GM19372 (cell line): ENCODE measurements around the gene DPYSL5.

Experiments used
- ATAC-seq: cut with Tn5 transposase; IDR thresholded peaks from one replicate; pipeline ENCODE4 v1.9.1; 2021; ENCODE audit warnings: mild to moderate bottlenecking, low read depth, moderate library complexity; ENCODE audit not compliant: unreplicated experiment

DPYSL5 gene

DNA sequence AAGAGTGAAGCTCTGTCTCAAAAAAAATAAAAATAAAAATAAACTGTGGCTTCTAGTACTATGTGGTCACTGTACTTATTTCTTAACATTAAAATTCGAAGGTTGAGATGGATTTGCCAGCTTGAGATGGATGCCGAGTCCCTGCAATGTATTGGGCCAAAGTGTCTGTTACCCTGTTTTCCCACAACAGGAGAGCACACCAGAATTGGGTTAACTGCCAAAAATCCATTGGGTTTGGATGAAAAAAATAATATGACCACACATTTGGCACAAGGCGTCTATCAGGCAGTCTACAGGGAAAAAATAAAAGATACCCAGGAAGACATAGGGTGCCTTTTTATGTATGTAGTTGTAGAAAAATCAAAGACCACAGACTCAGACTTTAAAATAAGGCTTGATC lies 103.3 kb downstream of the DPYSL5 start:
- ATAC-seq, result no peak

DNA sequence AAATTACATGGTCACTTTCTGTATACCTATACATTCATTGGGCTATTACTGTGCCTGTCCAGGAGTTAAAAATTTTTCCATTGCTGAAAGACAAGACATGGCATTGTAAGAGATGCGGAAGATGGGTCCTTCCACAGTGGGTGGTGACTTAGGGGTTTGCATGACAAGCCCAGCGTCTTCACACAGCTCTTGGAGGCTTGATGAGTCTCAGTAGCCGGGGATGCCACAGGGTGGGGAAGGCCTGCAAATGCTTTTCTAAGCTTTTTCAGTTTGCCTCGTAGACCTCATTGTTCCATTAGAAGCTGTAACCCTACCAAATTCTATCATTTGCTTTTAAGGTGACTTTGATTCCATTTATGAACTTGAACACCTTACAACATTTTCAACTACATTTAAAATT lies 104.4 kb downstream of the DPYSL5 start:
- no peak for ATAC-seq

DNA sequence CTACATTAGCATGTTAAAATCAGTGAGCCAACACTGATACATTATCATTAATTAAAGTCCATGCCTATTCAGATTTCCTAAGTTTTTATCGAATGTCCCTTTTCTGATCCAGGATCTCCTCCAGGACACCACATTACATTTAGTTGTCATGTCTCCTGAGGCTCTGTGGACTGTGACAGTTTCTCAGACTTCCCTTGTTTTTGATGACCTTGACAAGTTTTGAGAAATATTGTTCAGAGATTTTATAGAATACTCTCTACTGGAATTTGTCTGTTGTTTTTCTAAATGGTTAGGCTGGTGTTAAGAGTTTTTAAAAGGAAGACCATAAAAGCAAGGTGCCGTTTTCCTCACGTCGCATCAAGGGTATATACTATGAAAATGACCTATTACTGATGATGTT lies 106.2 kb downstream of the DPYSL5 start:
- ATAC-seq, result no peak

DNA sequence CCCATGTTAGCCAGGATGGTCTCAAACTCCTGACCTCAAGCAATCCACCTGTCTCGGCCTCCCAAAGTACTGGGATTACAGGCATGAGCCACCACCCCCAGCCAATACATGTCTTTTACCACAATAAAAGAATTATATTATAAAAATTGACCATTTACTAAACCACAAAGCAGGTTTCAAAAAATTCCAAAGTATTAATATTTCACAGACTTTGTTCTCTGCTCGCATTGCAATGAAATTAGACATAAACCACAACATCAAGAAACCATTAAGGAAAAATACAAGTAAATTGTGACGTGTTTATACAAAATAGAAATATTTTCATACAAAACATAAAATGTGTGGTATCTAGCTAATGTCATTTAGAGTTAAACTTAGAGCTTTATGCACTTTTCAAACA lies 109.1 kb downstream of the DPYSL5 start:
- ATAC-seq, result no peak

DNA sequence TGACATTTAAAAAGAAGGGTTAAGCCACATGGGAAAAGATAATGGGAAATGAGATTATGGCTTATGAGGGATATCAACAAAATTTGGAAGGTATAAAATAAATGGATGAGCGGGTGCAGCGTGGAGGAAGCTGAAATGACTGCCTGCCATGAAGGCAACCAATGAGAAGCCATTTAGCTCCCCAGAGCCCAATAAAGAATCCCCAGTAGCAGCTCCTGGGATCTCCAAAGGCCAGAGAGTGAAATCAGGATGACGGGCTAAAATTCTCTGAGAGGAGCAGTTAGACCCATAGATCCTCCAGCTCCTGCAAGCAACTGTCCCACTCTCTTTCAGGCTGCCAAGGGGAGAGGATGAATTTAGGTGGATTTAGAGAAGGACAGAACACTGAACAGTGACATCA lies 109.6 kb downstream of the DPYSL5 start:
- no peak for ATAC-seq

- no peak for ATAC-seq
Observed at GRCh38 chr2:26959331-26959730, 111.4 kb downstream of the DPYSL5 start.

DNA sequence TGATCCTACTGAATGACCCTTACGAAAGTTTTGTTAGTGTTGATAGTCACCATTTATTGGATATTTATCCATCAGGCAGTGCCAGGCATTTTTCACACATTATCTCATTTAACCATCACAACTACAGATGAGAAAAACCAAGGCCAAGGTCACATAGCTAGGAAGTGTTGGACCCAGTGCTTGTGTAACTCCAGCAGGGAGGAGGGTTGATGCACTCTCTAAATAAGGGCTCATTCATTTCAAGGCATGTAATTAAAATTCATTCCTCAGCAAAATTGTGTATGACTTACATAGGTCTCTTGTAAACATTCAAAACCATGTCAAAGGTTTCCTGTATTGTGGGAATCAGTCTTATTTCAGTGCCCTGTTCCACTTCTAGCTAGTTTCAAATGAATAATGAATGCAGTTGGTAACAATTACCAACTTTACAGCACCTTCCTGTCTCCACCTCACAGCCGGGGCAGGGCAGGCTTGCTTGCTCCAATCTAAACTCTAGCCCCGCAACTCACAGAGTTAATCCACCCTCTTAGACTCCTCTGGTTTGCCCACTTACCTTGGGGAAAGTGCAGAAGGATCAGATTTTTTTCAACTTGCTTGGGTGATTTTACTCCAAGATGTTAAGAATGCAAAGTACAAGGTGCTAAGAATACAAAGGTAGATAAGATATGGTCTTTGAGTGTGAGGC lies 116.7 kb downstream of the DPYSL5 start:
- ATAC-seq, result no peak

- no peak for ATAC-seq
Observed at GRCh38 chr2:26968001-26968400, 120.1 kb downstream of the DPYSL5 start.

DNA sequence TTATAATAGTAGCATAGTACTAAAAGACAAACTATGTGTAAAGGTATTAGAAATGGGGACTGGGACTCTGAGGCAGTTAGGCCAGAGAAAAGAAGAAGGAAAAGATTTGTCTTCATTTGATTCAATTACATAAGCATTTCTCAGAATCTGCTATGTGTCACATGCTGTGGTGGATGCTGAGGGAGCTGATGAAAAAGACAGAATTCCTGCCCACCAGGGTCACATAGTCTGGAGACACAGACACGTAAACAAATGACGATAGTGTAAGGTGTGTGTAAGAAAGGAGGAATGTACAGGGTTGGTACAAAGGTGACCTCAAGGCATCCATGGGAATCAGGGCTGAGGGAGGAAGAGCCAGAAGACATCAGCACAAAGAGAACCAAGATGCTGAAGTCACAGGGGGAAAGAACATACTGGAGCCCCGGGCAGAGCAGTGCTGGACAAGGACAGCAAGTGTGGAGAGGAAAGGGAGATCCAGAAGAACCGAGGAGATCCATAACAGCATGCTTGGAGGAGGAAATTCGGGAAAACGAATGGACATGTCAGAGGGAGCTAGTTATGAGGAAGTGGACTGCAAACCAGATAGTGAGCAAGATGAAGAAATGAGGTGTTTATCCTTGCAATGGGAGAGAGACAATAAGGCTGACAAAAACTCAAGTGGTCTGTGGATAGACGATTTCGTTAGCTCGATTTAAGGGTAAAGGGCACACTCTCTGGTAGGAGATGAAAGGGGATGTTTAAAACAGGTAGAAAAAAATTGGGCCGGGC lies 121.3 kb downstream of the DPYSL5 start:
- no peak for ATAC-seq

GRCh38 chr2:26970244-26970927 lies 122.5 kb downstream of the DPYSL5 start, which contains the start of gene MAPRE3:
Gene MAPRE3, plus strand, starts transcription at chr2:26970637. Its CDS starts 51,582 bp downstream, at chr2:27022219.
- ATAC-seq, result peak; percentile 86

- ATAC-seq, result no peak
Observed at GRCh38 chr2:26970928-26971627, 123.1 kb downstream of the DPYSL5 start.

DNA sequence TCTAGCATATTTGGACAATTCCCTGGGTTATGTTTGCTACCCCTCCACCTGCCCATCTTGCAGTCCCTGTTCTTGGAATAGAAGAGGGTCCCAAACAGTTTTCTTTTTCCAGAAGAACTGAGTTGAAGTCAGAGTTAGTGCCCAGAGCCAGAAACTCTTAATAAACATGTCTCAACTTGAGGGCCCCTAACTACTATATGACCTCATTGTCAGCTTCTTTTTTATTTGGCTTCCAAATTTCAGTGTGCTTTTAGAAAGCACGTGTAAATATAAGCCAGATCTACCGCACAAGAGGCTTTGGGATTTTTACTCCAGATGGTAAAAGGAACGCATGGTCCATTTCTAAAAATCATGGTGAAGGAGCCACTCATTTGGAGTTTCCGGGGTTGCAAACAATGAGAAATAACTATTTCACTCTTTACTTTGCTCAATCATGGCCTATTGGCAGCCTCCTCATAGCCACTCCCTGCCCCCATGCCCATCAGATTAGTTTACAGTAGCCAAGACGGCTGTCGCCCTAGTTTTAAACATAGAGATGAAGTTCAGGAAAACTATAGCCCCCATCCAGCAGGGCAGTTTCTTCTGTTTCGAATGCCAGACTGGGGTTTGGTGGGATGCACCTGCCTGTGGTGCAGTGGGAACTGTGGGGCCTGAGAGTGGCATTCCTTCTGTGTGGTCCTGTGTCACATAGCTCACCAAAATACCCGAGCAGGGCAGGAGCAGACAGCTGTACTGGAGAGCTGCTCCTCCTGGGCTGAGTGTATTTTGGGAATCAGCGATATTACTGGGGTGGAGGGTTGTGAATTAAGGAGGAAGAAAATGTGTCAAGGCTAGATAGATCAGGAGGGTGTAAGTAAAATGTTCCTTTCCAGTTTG lies 124.2 kb downstream of the DPYSL5 start:
- ATAC-seq, result no peak

DNA sequence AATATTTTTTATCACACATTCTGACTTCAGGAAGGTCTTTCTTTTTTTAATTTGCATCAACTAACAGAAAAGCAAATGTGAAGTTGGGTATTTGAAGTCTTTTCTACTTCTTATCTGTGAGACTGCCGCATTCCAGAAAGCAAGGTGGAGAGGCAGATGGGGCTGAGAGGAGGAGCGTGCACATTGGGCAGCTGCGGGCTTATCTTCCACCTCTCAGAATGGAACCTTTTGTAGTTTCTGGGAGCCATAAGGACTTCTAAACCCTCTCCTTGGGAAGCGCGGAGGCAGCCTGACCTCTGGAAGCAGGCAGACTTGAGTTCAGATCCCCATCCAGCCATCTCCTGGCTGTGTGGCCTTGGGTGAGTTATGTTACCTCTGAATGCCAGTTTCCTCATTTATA lies 126.4 kb downstream of the DPYSL5 start:
- ATAC-seq, result no peak

- no peak for ATAC-seq
Observed at GRCh38 chr2:26975102-26975501, 127.2 kb downstream of the DPYSL5 start.

DNA sequence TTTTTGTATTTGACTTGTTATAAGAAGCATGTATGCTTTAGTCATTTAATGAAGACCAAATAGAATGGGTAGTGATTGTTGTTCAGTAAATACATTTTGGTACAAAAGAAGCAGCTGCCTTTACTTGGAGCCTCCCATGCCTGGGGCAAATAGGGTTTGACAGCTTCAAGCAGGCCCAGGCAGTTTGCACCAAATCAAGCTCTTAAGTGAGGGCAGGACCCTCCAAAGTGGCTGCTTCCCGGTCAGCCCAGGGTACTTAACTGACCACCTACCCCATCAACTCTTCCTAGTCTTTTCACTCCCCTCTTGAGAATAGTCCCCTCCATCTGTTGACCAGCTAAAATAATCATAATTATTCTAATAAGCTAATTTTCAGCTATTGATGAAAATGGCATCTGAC lies 127.7 kb downstream of the DPYSL5 start:
- ATAC-seq, result no peak

DNA sequence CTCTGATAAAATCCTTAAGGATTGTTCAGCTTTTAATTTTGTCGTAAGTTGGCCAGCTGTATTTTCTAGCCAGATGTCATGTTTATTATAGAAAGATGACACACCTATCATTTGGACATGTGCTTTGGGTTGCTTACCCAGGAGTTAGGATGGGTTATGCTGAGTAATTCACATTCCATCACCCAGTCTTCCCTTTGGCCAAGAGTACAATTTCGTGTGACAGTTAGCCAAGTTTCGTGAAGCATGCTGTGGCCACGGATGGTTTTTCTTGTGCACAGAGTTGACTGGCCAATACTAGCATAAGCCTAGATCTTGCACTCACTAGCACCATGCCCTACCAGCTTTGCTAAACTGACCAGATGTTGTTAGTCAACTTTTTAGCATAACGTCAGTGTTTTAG lies 128.3 kb downstream of the DPYSL5 start:
- no peak for ATAC-seq

- no peak for ATAC-seq
Observed at GRCh38 chr2:26977012-26977411, 129.1 kb downstream of the DPYSL5 start.

- ATAC-seq, result no peak
Observed at GRCh38 chr2:26978061-26978596, 130.2 kb downstream of the DPYSL5 start.

DNA sequence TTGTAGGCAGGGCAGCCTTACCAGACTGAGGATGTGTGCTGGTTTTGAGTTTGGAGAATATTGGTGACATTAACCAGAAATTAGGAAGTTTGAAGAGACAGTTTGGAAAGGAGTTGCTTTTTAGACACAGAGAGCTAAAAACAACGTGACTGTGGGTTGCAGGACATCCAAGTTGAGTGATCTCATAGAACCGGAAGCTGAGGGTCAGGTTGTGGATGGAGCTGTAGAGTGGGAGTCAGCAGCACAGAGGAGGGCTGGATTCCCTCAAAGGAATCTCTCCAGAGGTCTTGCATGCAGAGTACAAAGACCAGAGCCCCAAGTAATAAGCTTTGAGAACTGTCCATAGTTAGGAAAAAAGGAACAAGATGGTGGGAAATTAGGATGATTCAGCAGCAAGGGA lies 131.8 kb downstream of the DPYSL5 start:
- no peak for ATAC-seq

DNA sequence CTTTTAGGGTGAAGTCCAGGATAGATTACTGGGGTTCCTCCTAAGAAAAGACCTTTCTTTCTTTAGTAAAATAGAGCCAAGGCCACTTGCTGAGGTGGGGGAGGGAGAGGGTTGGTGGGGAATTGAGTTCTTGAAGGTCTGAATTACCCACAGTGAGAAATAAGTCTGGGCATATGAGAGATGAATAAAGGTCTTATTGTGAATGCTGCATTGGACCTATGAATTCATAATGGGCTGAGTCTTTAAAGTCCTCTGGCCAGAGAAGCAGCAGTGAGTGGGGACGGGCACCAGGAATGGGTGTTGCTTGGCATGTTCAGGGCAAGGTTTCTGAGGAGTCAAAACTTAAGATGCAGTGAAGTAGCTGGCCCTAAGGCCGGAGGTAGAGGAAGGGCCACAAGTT lies 133.0 kb downstream of the DPYSL5 start:
- ATAC-seq, result no peak
